GM21576 (cell line): ENCODE results near the gene ZBP1.

Source experiments
- ATAC-seq: cut with Tn5 transposase; IDR thresholded peaks from one replicate; pipeline ENCODE4 v1.9.1; 2021; ENCODE audit warnings: mild to moderate bottlenecking, moderate library complexity; ENCODE audit not compliant: unreplicated experiment

The ZBP1 gene

DNA sequence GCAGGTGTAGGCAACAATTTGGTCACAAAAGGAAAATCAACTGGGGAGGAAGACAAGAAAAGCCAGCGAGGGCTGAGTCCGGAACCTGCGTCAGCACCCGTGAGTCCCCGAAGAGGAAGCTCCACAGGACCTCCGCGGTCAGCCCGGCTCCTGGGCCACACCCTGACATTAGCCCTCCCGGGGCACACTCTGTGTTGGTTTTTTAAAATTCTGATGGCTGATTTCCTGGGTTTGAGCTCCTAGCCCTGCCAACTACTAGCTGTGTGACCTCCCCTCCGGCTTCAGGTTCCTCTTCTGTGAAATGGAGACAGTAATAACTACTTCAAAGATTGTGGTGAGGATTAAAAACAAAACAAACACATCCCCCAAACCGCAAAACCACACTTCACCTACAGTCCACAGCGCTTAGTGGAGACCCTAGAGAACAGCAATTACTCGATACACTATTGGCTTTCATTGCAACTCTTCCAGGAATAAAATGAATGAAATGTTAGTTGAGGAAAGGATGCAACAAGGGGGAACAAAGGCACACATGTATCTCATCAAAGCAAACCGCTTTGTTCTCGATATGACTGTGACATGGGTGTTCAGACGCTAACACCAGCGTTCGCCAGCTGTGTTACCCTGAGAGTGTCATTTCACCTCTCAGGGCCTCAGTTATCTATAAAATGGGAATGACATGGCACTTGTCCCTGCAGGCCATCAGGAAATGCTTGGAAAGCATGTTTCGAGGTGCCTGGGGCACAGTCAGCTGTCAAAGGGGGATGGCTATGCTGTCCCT is 985 bp downstream of the ZBP1 start:
- peak; percentile 48 for ATAC-seq

DNA sequence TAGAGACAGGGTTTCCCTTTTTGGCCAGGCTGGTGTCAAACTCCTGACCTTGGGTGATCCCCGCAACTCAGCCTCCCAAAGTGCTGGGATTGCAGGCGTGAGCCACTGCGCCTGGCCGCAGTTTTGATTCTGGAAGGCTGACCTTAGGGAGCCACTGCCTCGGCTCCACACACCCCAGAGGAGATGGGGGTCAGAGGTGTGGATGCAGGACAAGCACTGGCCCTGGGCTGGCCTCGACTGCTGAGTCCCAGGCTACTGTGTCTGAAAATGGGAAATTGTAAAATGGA is 1.5 kb downstream of the ZBP1 start:
- no peak for ATAC-seq

DNA sequence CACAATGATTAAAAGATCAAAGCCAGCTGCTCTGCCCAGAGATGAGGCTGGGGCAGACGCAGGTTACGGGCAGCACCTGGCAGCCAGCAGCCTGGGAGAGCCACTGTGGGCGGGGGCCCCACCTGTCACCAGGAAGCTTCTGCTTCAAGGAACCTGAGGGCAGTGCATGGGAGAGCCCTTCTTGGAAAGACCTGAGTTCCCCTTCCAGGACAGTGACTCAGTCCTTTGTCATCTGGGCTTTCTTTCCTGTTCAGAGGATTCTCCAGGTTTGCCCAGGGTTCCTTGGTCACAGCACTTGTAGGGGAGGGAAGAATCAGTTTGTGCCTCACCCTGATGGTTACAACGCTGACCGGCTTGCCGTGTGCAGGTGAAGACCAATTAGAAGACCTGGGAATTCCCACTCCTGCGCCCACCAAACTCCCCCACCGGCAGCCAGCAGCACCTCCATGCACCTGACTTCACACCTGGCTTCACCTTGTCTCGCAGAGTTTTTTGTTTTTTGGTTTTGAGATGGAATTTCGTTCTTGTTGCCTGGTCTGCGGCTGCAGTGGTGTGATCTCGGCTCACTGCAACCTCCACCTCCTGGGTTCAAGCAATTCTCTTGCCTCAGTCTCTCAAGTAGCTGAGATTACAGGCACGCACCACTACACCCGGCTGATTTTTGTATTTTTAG is 2.0 kb downstream of the ZBP1 start:
- ATAC-seq = no peak

DNA sequence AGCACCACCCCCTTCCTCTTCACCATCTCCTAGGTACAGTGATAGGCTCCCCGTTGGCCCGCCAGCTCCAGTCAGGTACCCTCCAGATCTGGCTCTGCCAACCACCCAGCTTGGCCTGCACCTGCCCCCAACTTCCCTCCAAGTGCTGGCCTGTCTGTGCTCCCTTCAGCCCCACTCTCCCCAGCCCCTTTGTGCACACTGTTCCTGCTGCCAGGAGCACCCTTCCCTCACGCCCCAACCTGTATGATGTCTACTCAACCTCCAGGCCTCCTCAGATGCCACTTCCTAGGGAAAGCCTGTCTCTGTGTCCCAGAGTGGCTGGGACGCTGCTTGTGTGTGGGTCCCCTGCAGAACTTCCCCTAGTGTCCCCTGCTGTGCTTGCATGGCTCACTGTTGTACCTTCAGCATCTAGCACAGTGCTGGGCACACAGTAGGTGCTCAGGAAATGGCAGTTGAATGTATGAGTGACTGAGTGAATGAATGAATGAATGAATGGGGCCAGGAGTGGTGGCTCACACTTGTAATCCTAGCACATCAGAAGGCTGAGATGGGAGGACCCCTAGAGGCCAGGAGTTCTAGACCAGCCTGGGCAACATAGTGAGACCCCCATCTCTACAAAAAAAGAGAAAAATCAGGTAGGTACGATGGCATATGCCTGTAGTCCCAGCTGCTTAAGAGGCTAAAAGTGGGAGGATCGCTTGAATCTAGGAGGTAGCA is 3.0 kb downstream of the ZBP1 start:
- no peak for ATAC-seq

GRCh38 chr20:57616143-57616951 is 3.9 kb downstream of the ZBP1 start:
- no peak for ATAC-seq

DNA sequence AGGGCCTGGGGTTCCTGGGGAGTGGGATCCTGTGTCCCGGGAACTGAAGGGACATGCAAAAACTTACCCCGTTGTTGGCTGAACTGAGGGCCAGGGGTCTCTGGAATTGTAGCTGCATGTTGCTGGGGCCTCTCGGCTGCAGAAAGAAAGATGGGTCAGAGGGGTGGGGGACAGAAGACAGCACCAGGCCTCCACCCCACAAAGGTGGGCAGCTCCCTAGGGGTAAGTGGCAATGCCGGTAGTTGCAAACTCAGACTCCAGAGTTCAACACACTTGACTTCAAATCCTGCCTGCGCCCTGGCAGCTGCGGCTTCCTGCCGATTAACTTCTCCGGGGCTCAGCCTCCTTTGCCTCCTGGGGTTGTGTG is 4.8 kb downstream of the ZBP1 start:
- ATAC-seq = no peak

DNA sequence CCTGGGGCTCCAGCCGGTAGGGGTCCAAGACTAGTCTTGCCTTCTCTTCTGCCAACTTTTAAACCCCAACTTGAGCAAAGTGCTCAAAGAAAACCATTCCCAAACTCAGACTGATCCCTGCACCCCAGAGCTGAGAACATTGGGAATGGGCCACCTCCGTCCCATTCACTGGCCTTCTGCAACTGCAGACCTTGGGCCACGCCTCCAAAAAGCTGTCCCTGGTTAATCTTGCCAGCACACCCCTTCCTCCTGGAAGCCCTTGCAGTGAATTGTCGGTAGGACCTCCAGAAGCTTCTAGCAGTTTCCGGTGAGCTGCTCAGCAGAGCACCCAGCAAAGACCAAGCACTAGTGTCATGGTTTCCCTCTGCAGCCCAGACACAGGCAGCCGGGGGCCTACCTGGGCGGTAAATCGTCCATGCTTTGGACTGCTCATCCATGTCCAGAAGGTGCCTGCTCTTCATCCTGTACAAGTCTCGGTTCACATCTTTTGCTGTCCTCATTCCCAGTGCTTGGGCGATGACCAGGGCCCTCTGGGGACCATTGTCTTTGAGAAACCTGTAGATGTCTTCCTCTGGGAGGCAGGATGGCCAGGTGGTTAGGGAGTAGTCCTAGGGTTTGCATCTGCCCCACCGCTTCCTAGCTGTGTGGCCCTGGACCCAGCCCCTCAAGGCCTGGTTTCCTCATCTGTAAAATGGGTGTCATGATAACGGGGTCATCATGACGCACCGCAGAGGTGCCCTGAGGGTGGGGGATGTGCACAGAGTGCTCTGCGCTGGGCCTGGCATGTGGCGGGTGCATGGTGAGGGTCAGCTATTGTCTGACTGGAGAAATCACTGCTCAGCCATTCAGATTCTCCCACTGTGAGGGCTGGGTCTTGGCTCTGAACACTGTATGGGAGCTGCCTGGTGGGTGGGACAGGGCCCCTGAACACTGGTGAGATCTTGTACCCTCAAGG is 5.5 kb downstream of the ZBP1 start:
- no peak for ATAC-seq

- ATAC-seq = no peak
Measured at GRCh38 chr20:57613481-57613921, 6.7 kb downstream of the ZBP1 start.

DNA sequence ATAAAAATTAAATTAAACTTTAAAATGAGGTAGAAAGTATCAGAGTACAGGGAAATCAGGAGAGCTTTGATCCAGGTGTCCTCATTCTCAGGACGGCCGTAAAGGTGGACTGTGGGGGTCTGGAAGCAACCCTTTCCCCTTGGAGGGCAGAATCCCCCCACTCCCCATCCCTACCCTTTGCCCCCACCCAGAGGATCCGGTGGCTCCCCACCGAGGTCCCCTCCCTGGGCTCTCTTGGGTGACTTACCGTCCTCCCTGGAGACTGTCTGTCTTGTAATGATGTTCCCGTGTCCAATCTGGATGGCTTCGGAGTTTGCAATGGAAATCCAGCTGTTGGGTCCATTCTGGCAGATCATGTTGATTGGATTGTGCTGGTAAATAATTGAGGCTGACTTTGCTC is 7.3 kb downstream of the ZBP1 start:
- ATAC-seq = no peak

DNA sequence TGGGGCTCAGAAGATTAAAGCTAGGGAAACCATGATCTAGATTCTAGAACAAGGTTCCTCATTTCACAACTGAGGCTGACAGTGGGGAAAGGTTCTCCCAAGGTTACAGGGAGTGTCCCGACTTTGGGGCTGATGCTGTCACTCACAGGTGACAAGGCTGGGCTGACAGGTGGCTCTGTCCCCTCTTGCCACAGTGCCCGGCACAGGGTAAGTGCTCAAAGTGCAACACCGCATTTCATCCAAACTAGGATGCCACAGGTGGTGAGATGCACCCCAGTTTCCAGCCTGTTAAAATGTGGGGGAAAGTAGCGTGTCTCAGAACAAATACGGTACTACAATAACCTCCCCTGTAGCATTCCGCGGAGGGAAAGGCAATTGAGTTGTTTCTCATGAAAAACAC is 7.8 kb downstream of the ZBP1 start:
- ATAC-seq = no peak

GRCh38 chr20:57611586-57612311 is 8.5 kb downstream of the ZBP1 start:
- ATAC-seq = no peak

GRCh38 chr20:57610261-57610952 is 9.8 kb downstream of the ZBP1 start:
- ATAC-seq = no peak

DNA sequence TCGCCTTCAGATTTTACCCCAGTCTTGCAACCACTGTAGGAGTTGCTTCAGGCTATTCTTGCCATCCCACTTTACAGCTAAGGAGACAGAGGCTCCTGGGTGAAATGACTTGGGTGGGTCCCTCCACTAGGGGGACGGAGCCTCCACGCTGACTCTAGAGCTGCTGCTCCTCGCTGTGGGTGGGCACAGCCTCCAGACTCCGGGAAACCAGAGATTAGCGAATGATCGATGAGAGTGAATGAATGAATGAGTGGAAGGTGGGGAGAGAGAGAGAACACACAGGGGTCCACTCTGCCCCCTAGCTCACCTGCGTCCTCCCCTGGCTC is 10.4 kb downstream of the ZBP1 start:
- ATAC-seq = no peak

- no peak for ATAC-seq
Measured at GRCh38 chr20:57609086-57609841, 11.0 kb downstream of the ZBP1 start.

GRCh38 chr20:57608516-57608915 is 11.7 kb downstream of the ZBP1 start:
- ATAC-seq = no peak

- no peak for ATAC-seq
Measured at GRCh38 chr20:57605878-57606277, 14.3 kb downstream of the ZBP1 start.

DNA sequence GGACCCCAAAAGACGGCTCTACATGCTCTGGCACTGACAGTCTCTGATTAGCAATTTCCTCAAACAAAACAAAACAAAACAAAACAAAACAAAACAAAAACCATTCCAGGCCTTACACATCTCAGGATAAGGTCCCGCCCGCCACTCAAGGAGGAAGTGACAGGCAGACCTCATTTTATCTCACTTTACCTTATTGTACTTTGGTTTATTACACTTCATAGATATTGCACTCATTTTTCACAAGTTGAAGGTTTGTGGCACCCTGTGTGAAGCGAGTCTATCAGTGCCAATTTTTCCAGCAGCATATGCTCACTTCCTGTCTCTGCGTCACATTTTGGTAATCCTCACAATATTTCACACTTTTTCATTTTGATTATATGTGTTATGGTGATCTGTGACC is 15.2 kb downstream of the ZBP1 start:
- no peak for ATAC-seq

DNA sequence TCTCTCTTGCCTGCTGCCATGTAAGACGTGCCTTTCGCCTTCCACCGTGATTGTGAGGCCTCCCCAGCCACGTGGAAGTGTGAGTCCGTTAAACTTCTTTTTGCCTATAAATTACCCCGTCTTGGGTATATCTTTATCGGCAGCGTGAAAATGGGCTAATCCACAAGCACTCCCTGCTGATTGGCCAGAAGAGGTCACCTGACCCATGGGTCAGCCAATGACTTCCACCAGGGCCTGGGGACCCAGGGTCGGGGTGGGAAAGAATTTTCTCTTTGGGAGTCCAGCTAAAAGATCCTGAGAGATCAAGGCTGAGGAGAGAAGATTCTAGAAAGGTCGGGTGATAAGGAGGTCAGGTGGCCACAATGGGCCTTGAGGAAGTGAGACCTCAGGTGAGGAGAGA is 17.1 kb downstream of the ZBP1 start:
- ATAC-seq = no peak
